DOHH2 (cell line): ENCODE results near the gene TBL2.

Source experiments
- EZH2phosphoT487 ChIP-seq: fragments of 200-600 bp; sonication (generic); IDR thresholded peaks from 2 replicates; pipeline ENCODE4 v1.6.1; 2017; ENCODE audit warnings: borderline replicate concordance, mild to moderate bottlenecking, antibody characterized with exemption, low read length, moderate library complexity, mixed read lengths
- TF ChIP-seq, protein P1 (sequence below): fragments of 200-600 bp; sonication (generic); IDR thresholded peaks from one replicate; pipeline ENCODE4 v1.5.1; 2014; ENCODE audit warnings: antibody characterized with exemption, mild to moderate bottlenecking, low read depth, low read length; ENCODE audit not compliant: poor library complexity, severe bottlenecking

DNA sequence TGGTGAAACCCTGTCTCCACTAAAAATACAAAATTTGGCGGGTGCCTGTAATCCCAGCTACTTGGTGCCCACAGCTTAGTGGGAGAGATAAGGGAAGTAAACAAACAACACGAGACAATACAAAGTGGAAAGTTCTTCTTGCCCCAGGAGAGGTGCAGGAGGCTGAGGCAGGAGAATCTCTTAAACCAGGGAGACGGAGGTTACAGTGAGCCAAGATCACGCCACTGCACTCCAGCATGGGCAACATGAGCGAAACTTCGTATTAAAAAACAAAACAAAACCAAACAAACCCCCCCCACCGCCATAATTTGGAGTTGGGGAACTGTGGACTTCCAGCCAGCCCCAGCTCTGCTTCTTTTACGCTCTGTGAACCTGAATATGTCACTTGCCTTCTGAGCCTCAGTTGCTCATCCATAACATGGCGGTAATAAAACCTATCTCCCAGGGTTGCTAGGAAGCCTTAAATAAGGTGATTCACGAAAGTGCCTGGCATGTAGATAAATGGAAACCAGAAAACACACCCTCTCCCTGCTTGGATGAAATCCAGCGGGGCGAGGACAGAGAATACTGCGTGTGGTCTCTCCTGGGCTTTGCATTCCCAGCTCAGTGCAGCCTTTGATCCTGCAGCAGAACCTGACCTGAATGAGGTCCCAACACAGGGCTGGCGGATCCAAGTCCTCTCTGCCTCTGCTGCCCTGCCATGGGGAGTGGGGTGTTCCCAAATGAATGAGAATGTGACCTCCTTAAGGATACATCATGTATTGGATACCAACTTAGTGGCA, 35.8 kb upstream of the TBL2 start:
- TF ChIP-seq, protein P1, sequence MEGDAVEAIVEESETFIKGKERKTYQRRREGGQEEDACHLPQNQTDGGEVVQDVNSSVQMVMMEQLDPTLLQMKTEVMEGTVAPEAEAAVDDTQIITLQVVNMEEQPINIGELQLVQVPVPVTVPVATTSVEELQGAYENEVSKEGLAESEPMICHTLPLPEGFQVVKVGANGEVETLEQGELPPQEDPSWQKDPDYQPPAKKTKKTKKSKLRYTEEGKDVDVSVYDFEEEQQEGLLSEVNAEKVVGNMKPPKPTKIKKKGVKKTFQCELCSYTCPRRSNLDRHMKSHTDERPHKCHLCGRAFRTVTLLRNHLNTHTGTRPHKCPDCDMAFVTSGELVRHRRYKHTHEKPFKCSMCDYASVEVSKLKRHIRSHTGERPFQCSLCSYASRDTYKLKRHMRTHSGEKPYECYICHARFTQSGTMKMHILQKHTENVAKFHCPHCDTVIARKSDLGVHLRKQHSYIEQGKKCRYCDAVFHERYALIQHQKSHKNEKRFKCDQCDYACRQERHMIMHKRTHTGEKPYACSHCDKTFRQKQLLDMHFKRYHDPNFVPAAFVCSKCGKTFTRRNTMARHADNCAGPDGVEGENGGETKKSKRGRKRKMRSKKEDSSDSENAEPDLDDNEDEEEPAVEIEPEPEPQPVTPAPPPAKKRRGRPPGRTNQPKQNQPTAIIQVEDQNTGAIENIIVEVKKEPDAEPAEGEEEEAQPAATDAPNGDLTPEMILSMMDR = no peak
- no peak for TF ChIP-seq EZH2phosphoT487
